Left forelimb (tissue), 1 donor: Measurements from ENCODE around the gene MIPOL1.
"Not testable (repeated sequence)": the region's sequence is repeated elsewhere in the genome, so short reads cannot be mapped to it uniquely, and the experiment has no call there.

ENCODE experiments used
- DNase-seq: peaks from one replicate; pipeline ENCODE4 v3.0.0-alpha.2; 2018; ENCODE audit warnings: low spot score

Gene MIPOL1

DNA sequence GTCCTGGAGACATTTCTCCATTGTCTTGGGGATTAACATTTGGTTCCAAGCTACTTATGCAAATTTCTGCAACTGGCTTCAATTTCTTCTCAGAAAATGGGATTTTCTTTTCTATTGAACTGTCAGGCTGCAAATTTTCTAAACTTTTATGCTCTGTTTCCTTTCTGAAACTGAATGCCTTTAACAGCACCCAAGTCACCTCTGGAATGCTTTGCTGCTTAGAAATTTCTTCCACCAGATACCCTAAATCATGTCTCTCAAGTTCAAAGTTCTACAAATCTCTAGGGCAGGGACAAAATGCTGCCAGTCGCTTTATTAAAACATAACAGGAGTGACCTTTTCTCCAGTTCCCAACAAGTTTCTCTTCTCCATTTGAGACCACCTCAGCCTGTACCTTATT lies 264.7 kb downstream of the MIPOL1 start:
- DNase-seq = not testable (repeated sequence)

DNA sequence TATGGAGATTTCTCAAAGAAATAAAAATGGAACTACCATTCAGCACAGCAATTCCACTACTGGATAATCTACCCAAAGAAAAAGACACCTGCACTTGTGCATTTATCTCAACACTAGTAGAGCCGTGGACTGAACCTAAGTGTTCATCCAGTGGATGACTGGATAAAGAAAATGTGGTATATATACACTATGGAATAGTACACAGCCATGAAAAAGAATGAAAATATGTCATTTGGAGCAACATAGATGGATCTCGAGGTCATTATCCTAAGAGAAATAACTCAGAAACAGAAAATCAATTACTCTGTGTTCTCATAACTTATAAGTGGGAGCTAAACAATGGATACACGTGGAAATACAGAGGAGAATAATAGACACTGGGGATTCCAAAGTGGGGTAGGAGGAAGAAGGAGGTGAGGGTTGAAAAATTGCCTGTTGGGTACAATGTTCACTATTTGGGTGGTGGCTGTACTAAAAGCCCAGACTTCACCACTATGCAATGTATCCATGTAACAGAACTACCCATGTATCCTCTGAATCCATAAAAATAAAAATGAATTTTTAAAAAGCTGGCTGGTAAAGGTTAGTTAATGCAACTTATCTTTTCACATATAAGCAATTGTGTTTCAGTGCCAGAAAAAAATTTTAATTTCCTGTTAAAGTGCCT lies 266.6 kb downstream of the MIPOL1 start:
- no peak for DNase-seq

- no peak for DNase-seq
Measured at GRCh38 chr14:37466003-37466622, 268.4 kb downstream of the MIPOL1 start.

- DNase-seq = no peak
Measured at GRCh38 chr14:37466623-37467088, 268.9 kb downstream of the MIPOL1 start.

DNA sequence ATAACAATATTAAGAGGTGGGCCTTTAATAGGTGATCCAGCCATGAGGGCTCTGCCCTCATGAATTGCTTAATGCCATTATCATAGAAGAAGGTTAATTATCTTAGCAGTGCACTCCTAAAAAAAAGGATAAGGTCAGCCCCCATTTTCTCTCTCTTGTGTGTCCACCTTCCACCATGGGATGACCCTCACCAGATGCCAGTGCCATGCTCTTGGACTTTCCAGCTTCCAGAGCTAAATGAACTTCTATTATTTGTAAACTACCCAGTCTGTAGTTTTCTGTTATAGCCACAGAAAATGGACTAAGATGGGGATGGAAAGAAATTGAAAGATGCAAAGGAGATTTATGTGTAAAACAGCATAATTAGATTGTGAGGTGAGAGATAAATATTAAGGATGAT lies 271.9 kb downstream of the MIPOL1 start:
- DNase-seq = no peak

- DNase-seq = no peak
Measured at GRCh38 chr14:37470251-37470650, 272.5 kb downstream of the MIPOL1 start.

DNA sequence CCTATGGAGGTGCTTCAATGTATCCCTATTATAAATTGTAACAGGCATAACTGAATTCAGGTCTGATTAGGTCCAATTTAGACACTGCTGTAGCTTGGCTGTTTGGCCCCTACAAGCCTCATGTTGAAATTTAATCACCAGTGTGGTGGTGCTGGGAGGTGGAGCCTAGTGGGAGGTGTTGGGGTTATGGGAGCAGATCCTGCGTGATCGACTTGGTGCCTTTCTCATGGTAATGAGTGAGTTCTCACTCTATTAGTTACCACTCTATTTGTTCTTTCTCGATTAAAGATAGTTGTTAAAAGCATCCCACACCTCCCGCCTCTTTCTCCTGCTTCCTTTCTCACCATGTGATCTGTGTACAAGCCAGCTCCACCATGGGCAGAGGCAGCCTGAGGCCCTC lies 275.2 kb downstream of the MIPOL1 start:
- no peak for DNase-seq

DNA sequence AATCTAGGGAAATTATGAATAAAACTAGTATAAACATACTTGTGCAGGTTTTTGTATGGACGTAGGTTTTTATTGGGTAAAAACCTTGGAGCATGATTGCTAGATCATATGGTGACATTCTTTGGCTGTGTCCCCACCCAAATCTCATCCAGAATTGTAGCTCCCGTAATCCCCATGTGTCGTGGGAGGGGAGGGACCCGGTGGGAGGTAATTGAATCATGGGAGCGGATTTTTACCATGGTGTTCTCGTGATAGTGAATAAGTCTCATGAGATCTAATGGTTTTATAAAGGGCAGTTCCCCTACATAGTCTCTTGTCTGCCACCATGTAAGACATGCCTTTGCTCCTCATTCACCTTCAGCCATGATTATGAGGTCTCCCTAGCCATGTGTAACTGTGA lies 276.5 kb downstream of the MIPOL1 start:
- no peak for DNase-seq

GRCh38 chr14:37480446-37481290 lies 282.9 kb downstream of the MIPOL1 start:
- no peak for DNase-seq

GRCh38 chr14:37482428-37482827 lies 284.7 kb downstream of the MIPOL1 start:
- no peak for DNase-seq

GRCh38 chr14:37483672-37484071 lies 285.9 kb downstream of the MIPOL1 start:
- DNase-seq = no peak

DNA sequence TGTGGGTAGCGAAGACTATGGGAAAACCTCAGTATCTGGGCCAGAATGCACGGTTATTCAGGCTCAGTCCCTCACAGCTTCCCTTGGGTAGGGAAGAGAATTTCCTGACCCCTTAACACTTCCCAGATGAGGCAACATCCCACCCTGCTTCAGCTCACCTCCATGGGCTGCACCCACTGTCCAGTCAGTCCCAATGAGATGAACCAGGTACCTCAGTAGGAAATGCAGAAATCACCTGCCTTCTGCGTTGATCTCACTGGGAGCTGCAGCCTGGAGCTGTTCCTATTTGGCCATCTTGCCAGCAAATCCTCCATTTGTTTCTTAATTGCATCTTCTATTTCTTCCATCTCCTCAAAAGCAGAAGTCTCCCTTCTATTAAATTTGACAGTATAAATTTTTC lies 292.9 kb downstream of the MIPOL1 start:
- DNase-seq = no peak

DNA sequence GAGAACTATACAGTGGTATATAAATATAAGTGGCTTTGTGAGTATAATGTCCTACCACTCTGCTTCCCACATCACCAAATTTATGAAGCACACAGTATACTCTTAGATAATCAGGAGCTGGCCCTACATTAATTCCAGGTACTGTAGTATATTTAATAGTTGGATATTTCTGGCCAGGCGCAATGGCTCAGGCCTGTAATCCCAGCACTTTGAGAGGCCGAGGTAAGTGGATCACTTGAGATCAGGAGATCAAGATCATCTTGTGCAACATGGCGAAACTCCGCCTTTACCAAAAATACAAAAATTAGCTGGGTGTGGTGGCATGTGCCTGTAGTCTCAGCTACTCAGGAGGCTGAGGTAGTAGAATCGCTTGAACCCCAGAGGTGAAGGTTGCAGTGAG lies 293.3 kb downstream of the MIPOL1 start:
- no peak for DNase-seq

DNA sequence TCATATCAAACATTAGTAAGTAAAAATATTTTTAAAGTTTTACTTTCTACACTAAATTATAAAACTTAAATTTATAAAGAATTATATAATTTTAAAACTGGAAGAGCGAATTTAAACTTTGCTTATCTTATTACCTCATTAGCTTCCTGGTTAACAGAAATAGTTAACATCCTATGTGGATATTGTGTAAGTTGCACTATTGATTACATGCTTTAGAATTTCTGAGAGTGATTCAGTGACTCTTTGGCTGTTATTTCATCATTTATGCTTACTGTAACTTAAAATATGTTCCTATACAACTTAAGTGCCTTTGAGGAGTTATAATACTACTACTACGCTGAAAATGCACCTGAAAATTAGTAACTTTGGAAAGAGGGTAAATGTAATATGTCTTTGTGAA lies 295.9 kb downstream of the MIPOL1 start:
- DNase-seq = no peak

DNA sequence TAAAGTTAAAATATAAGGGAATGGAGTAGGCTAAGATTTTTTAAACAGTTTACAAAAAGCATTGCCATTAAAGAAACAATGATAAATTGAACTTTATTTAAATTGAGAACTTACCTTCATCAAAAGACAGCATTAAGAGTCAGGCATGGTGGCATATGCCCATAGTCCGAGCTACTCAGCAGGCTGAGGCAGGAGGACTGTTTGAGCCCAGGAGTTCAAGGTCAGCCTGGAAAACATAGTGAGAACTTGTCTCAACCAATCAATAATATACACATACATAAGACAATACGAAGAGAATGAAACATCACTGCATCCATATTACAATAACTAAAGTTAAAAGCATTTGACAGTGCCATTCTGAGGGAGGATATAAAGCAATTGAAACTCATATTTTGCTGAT lies 299.7 kb downstream of the MIPOL1 start:
- no peak for DNase-seq

DNA sequence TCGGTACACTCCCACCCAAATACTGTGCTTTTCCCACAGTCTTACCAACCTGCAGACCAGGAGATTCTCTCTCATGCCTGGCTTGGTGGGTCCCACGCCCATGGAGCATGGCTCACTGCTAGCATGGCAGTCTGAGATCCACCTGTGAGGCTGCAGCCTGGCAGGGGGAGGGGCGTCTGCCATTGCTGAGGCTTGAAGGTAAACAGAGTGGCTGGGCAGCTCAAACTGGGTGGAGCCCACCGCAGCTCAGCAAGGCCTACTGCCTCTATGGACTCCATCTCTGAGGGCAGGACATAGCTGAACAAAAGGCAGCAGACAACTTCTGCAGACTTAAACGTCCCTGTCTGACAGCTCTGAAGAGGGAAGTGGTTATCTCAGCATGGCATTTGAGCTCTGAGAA lies 304.1 kb downstream of the MIPOL1 start:
- DNase-seq = no peak

GRCh38 chr14:37508503-37508902 lies 310.8 kb downstream of the MIPOL1 start:
- no peak for DNase-seq

- no peak for DNase-seq
Measured at GRCh38 chr14:37512173-37512572, 314.4 kb downstream of the MIPOL1 start.

DNA sequence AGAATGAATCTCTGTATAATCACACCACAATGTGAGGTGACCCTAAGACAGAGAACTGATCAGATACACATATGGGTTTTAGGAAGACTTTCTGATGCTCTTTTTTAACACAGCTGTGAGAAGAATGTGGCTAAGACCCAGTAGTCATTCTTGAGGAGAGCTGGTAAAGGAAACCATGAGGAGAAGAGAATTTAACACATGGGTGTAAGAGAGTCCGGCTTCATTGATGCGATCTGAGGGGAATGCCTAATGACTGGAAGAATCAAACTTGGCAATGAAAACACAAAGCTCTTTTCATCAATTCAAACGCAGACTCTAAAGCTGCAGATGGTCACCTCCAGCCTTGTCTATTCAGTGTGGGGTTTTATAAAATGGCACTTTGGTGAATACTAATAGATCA lies 318.0 kb downstream of the MIPOL1 start:
- no peak for DNase-seq

- no peak for DNase-seq
Measured at GRCh38 chr14:37526994-37527393, 329.3 kb downstream of the MIPOL1 start.

DNA sequence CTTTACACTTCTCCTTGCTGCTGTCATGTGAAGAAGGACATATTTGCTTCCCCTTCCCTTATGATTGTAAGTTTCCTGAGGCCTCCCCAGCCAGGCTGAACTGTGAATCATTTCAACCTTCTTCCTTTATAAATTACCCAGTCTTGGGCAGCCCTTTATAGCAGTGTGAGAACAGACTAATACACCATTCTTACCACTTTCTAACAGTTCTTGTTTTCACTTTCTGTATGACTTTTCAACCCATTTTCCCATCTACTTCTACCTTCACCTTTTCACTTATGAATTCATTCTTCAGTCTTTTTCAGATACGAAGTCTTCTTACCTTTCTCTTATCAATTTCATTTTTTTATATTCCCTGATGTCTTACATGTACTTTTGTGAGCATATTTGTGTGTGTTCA lies 342.3 kb downstream of the MIPOL1 start:
- DNase-seq = no peak

DNA sequence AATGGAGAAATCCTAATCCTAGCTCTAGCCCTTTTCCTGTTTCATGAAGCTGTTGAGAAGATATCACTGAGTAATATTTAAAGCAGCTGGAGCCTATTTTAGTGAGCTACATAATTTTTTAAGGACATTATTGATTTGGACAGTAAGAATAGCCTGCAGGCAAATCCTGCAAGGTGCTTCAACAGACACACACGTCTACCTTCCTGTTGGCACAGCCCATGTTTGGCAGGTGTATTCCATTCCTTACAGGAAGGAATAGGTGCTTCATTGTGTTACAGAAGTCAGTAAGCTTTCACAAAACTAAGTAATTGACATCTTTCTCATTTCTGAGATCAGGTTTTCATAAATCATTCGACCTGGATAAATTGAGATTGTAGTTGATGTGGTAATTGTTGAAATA lies 346.7 kb downstream of the MIPOL1 start:
- DNase-seq = no peak

GRCh38 chr14:37545174-37545573 lies 347.4 kb downstream of the MIPOL1 start:
- DNase-seq = no peak
